H1 (cell line): ENCODE data around the gene ARHGEF1. TPM values are rescaled to one million over a fixed set of nuclear protein-coding genes. Genes with fewer than 3 reads are reported as not detected.

Experiments
- CTCF ChIA-PET: fragments of 300-600 bp; sonication (Branson Sonifier 250); formaldehyde crosslinking; loops from one replicate; lab custom pipeline; 2021; ENCODE audit not compliant: partially characterized antibody; lab: Charles Lee
- POLR2A ChIA-PET: fragments of 300-600 bp; sonication (Branson Sonifier 250); formaldehyde crosslinking; loops from one replicate; lab custom pipeline; 2021; ENCODE audit warnings: inconsistent platforms; ENCODE audit not compliant: partially characterized antibody; lab: Charles Lee
- DNase-seq, 2 experiments: peaks; one replicate each; pipeline versions ENCODE4 v3.0.0 to v3.0.0-alpha.2; 2010 to 2022; ENCODE audit warnings: low spot score in 2 of 2, low read depth in 1 of 2, mixed read lengths in 1 of 2
- FAIRE-seq: peaks from 2 replicates; lab custom pipeline; 2011; peaks lifted over from hg19 to GRCh38; lab: Jason Lieb, UNC
- H2AFZ ChIP-seq: 2 replicates; pipeline ENCODE4 v1.8.1; 2012; ENCODE audit warnings: low read length, inconsistent platforms
- H2AK5ac ChIP-seq: 2 replicates; pipeline ENCODE4 v1.6.1; 2013; ENCODE audit warnings: low read depth, low read length
- H2BK120ac ChIP-seq: replicated peaks from 2 replicates; pipeline ENCODE3; 2013; ENCODE audit warnings: low read depth, low read length, inconsistent platforms
- H2BK12ac ChIP-seq: 2 replicates; pipeline ENCODE4 v1.6.1; 2013; ENCODE audit warnings: low read depth, low read length
- H2BK15ac ChIP-seq: 2 replicates; pipeline ENCODE4 v1.6.1; 2013; ENCODE audit warnings: low read length
- H2BK20ac ChIP-seq: 2 replicates; pipeline ENCODE4 v1.6.1; 2013; ENCODE audit warnings: low read length
- H2BK5ac ChIP-seq: 2 replicates; pipeline ENCODE4 v1.6.1; 2013; ENCODE audit warnings: low read depth, low read length
- H3K14ac ChIP-seq: 2 replicates; pipeline ENCODE4 v1.6.1; 2013; ENCODE audit warnings: inconsistent platforms; ENCODE audit not compliant: insufficient read length
- H3K18ac ChIP-seq: 2 replicates; pipeline ENCODE4 v1.6.1; 2013; ENCODE audit warnings: low read length; ENCODE audit errors: extremely low read depth
- H3K23ac ChIP-seq: 2 replicates; pipeline ENCODE4 v1.6.1; 2013; ENCODE audit warnings: inconsistent platforms; ENCODE audit not compliant: insufficient read length
- H3K23me2 ChIP-seq: 2 replicates; pipeline ENCODE4 v1.6.1; 2013; ENCODE audit warnings: low read depth, low read length
- H3K27ac ChIP-seq: 2 replicates; pipeline ENCODE4 v1.6.1; 2011; ENCODE audit warnings: low read depth, low read length, inconsistent platforms
- H3K27me3 ChIP-seq, 4 experiments: replicated peaks in 1 of 4; 1 replicate in 1 of 4; 2 replicates in 3 of 4; pipeline versions ENCODE4 v1.6.1 to v1.8.1; 2011 to 2013; ENCODE audit warnings: low read length in 3 of 4, mild to moderate bottlenecking in 3 of 4, inconsistent platforms in 2 of 4, mixed read lengths in 2 of 4, moderate library complexity in 1 of 4; ENCODE audit not compliant: control insufficient read depth in 3 of 4, insufficient read depth in 3 of 4; ENCODE audit errors: extremely low read depth in 1 of 4
- H3K36me3 ChIP-seq, 4 experiments: 2 replicates each; pipeline versions ENCODE4 v1.6.1 to v1.8.1; 2011 to 2013; ENCODE audit warnings: mild to moderate bottlenecking in 4 of 4, low read length in 3 of 4, moderate library complexity in 2 of 4, control low read depth in 1 of 4, inconsistent platforms in 1 of 4; ENCODE audit not compliant: insufficient read depth in 4 of 4, control insufficient read depth in 2 of 4
- H3K4ac ChIP-seq: replicated peaks from 2 replicates; pipeline ENCODE3; 2013; ENCODE audit warnings: low read length, low read depth, mixed read lengths, inconsistent platforms; ENCODE audit not compliant: insufficient read length
- H3K4me1 ChIP-seq, 4 experiments: replicated peaks in 1 of 4; 1 replicate in 1 of 4; 2 replicates in 3 of 4; pipeline versions ENCODE4 v1.6.1 to v1.8.1; 2011 to 2013; ENCODE audit warnings: low read length in 3 of 4, inconsistent platforms in 2 of 4, mixed read lengths in 1 of 4; ENCODE audit not compliant: insufficient read depth in 4 of 4, control insufficient read depth in 3 of 4
- H3K4me2 ChIP-seq, 2 experiments: 2 replicates each; pipeline versions ENCODE4 v1.6.1 to v1.8.1; 2011 to 2013; ENCODE audit warnings: low read depth in 2 of 2, low read length in 2 of 2, control low read depth in 1 of 2, inconsistent platforms in 1 of 2, mild to moderate bottlenecking in 1 of 2; ENCODE audit not compliant: insufficient read depth in 1 of 2
- H3K4me3 ChIP-seq, 4 experiments: fragments of 200-600, 300-600 bp in 1 of 4; sonication (generic), shearing (Covaris generic), sonication (Bioruptor Twin) in 1 of 4; 2 replicates each; pipeline versions ENCODE4 v1.5.1 to v1.8.1; 2011 to 2016; ENCODE audit warnings: low read length in 4 of 4, low read depth in 3 of 4, control low read depth in 2 of 4, inconsistent platforms in 2 of 4, mild to moderate bottlenecking in 2 of 4, mixed read lengths in 1 of 4, moderate library complexity in 1 of 4; ENCODE audit not compliant: insufficient read depth in 2 of 4; ENCODE audit errors: extremely low read depth in 1 of 4
- H3K56ac ChIP-seq: replicated peaks from 2 replicates; pipeline ENCODE3; 2013; ENCODE audit warnings: low read depth, mild to moderate bottlenecking, mixed read lengths, low read length, inconsistent platforms; ENCODE audit not compliant: insufficient read length
- H3K79me1 ChIP-seq: 2 replicates; pipeline ENCODE4 v1.6.1; 2013; ENCODE audit warnings: low read depth, low read length, control low read depth
- H3K79me2 ChIP-seq, 2 experiments: 2 replicates each; pipeline versions ENCODE4 v1.6.1 to v1.8.1; 2012 to 2013; ENCODE audit warnings: low read length in 2 of 2, mild to moderate bottlenecking in 2 of 2, inconsistent platforms in 1 of 2; ENCODE audit not compliant: insufficient read depth in 2 of 2, control insufficient read depth in 1 of 2
- H3K9ac ChIP-seq, 4 experiments: replicated peaks in 1 of 4; 1 replicate in 1 of 4; 2 replicates in 3 of 4; pipeline versions ENCODE4 v1.6.1 to v1.8.1; 2011 to 2013; ENCODE audit warnings: low read depth in 3 of 4, low read length in 3 of 4, control low read depth in 2 of 4, mild to moderate bottlenecking in 2 of 4, moderate library complexity in 2 of 4, inconsistent platforms in 1 of 4; ENCODE audit errors: extremely low read depth in 1 of 4
- H3K9me3 ChIP-seq, 2 experiments: 2 replicates each; pipeline versions ENCODE4 v1.6.1 to v1.8.1; 2012 to 2013; ENCODE audit warnings: mild to moderate bottlenecking in 2 of 2, moderate library complexity in 2 of 2, control low read depth in 1 of 2, inconsistent platforms in 1 of 2, low read depth in 1 of 2, low read length in 1 of 2, mixed read lengths in 1 of 2; ENCODE audit not compliant: insufficient read depth in 2 of 2
- H4K20me1 ChIP-seq, 2 experiments: replicated peaks in 1 of 2; 2 replicates each; pipeline versions ENCODE3 to v1.8.1; 2011 to 2013; ENCODE audit warnings: inconsistent platforms in 2 of 2, low read length in 2 of 2, mild to moderate bottlenecking in 1 of 2; ENCODE audit not compliant: insufficient read depth in 2 of 2, control insufficient read depth in 1 of 2
- H4K5ac ChIP-seq: 2 replicates; pipeline ENCODE4 v1.6.1; 2013; ENCODE audit warnings: low read length, low read depth, mixed read lengths, inconsistent platforms; ENCODE audit not compliant: insufficient read length
- H4K8ac ChIP-seq: 2 replicates; pipeline ENCODE4 v1.8.0; 2013; ENCODE audit warnings: mild to moderate bottlenecking, moderate library complexity, low read length, inconsistent platforms; ENCODE audit not compliant: insufficient read depth; ENCODE audit errors: extremely low read depth
- H4K91ac ChIP-seq: replicated peaks from 2 replicates; pipeline ENCODE3; 2013; ENCODE audit warnings: low read length, mixed read lengths, inconsistent platforms; ENCODE audit not compliant: insufficient read length
- ATF3 ChIP-seq: IDR thresholded peaks from 2 replicates; pipeline ENCODE4 v1.6.1; 2011; ENCODE audit warnings: low read depth, mild to moderate bottlenecking, low read length; ENCODE audit not compliant: insufficient read depth
- HDAC6 ChIP-seq: IDR thresholded peaks from one replicate; pipeline ENCODE4 v1.7.1; 2012; ENCODE audit warnings: low read depth, mild to moderate bottlenecking, inconsistent platforms, low read length, moderate library complexity
- NRF1 ChIP-seq: IDR thresholded peaks from 2 replicates; pipeline ENCODE4 v1.6.1; 2011; ENCODE audit warnings: mild to moderate bottlenecking, low read depth, low read length, improper control_type of control experiment
- RFX5 ChIP-seq: IDR thresholded peaks from 2 replicates; pipeline ENCODE4 v1.6.1; 2011; ENCODE audit warnings: low read depth, low read length, improper control_type of control experiment, borderline replicate concordance
- whole genome bisulfite sequencing, 2 experiments: shearing (Covaris generic) in 1 of 2; methylation state at CpG; one replicate each; pipeline versions ENCODE4 v1.1.6 to v1.1.7; 2013 to 2015; ENCODE audit warnings: low lambda C conversion rate in 2 of 2, mixed read lengths in 2 of 2, inconsistent platforms in 1 of 2, low coverage in 1 of 2, missing lambda C conversion rate in 1 of 2; ENCODE audit not compliant: insufficient replicate concordance in 2 of 2, insufficient coverage in 1 of 2, insufficient read length in 1 of 2; ENCODE audit errors: extremely low coverage in 1 of 2, missing lambda C conversion rate in 1 of 2; 5-methylcytosine and 5-hydroxymethylcytosine counted together
- polyA plus RNA-seq, 7 experiments: library from polyadenylated mRNA; depleted of rRNA in 3 of 7; stranded (reverse) in 5 of 7; unstranded in 2 of 7; fragments of >200 nt in 5 of 7; fragments of 200-250 nt in 2 of 7; gene quantifications; 1 replicate in 5 of 7; 2 replicates in 1 of 7; 4 replicates in 1 of 7; pipeline versions ENCODE4 v1.2.1 to v1.2.3, GENCODE V29; 2011 to 2013; ENCODE audit warnings: missing spikeins in 2 of 7, mixed read lengths in 2 of 7
- total RNA-seq: library from RNA; stranded (reverse); fragmentation: NEBNext Ultra II Directional; extraction: Animal tissue kit (Norgen Biotek cat#: 25700); gene quantifications from 2 replicates; pipeline ENCODE4 v1.2.1, GENCODE V29; 2021

Gene ARHGEF1
- total and polyA plus RNA-seq, 2 of the 8 experiments (the other 6 are each of a cell fraction or from before 2014, with no cell fraction given), result 23.0 to 49.0 TPM

GRCh38 chr19:41945135-41945766 is 62.3 kb downstream of the ARHGEF1 start:
- DNase-seq, result no peak
- H3K4me3 ChIP-seq, result no peak overlapping the region
- no peak overlapping the region for H3K27ac ChIP-seq
- no peak overlapping the region for H3K56ac ChIP-seq
- no peak overlapping the region for H4K8ac ChIP-seq
- no peak overlapping the region for H2BK120ac ChIP-seq
- no peaks in the 10 kb centered on the region for H3K9me3 ChIP-seq
- ChIA-PET POLR2A (interaction anchor here (1.3 to 5.4 kb wide), 4 partner anchors 73 to 84 kb away, joined by 4 to 26 read pairs (median 10); no protein-coding TSS in a partner anchor), CTCF (interaction anchor here (0.9 to 8.0 kb wide), 9 partner anchors 7 to 153 kb away, joined by 3 to 51 read pairs (median 9); no protein-coding TSS in a partner anchor)
- no peak overlapping the region for H2BK20ac ChIP-seq
- H4K20me1 ChIP-seq, result no peaks in the 10 kb centered on the region
- WGBS, 2 experiments, result 85% methylated on average over 8 of the region's 8 CpGs; no CpG with 5 or more reads in 1 of the 2 experiments
- H4K5ac ChIP-seq, result no peak overlapping the region
- H3K23ac ChIP-seq, result no peak overlapping the region
- H2BK15ac ChIP-seq, result no peak overlapping the region
- no peak overlapping the region for H3K18ac ChIP-seq
- peaks cover 9 to 16% (median 15%) of the 10 kb centered on the region in 4 experiments; a peak in 6 of 7 replicates for H3K27me3 ChIP-seq
- no peak overlapping the region for H2BK5ac ChIP-seq
- H3K4me2 ChIP-seq, result no peak overlapping the region
- H3K79me2 ChIP-seq, result no peaks in the 10 kb centered on the region
- no peaks in the 10 kb centered on the region; a peak in 1 of 7 replicates for H3K4me1 ChIP-seq
- no peak overlapping the region for H2AK5ac ChIP-seq
- no peak overlapping the region for H4K91ac ChIP-seq
- no peaks in the 10 kb centered on the region for H3K79me1 ChIP-seq
- H3K14ac ChIP-seq, result no peak overlapping the region
- H3K23me2 ChIP-seq, result peaks cover 7% of the 10 kb centered on the region; the same call in 1 of the 2 replicates
- no peak overlapping the region for H3K4ac ChIP-seq
- H3K36me3 ChIP-seq, result no peaks in the 10 kb centered on the region
- H3K9ac ChIP-seq, result no peak overlapping the region
- H2AFZ ChIP-seq, result no peak overlapping the region
- FAIRE-seq, result no peak
- H2BK12ac ChIP-seq, result no peak overlapping the region
- TF ChIP-seq RFX5 (no peak), ATF3 (no peak), NRF1 (no peak), HDAC6 (no peak)
